Adrenal gland (tissue), 12 donors: ENCODE measurements around the gene TOMT. TPM values are rescaled to one million over a fixed set of nuclear protein-coding genes. Genes with fewer than 3 reads are reported as not detected.

Experiments used
- DNase-seq, 7 donors: peaks; one replicate each; pipeline ENCODE4 v3.0.0-alpha.2; 2019 to 2020
- H3K27ac ChIP-seq, 5 donors: fragments of 200-600 bp; sonication (generic) in 4 of 5; 1 replicate in 3 of 5; 2 replicates in 2 of 5; pipeline versions ENCODE4 v1.5.1 to v1.8.0; 2016 to 2020; ENCODE audit warnings: mild to moderate bottlenecking in 1 of 5
- H3K27me3 ChIP-seq: fragments of 200-600 bp; 2 replicates; pipeline ENCODE4 v1.8.0; 2021
- H3K36me3 ChIP-seq, 2 donors: fragments of 200-600 bp; replicated peaks in 1 of 2; 1 replicate in 1 of 2; 2 replicates in 1 of 2; pipeline versions ENCODE4 v1.5.1 to v1.8.0; 2018 to 2022
- H3K4me1 ChIP-seq, 2 donors: fragments of 200-600 bp; replicated peaks in 1 of 2; 1 replicate in 1 of 2; 2 replicates in 1 of 2; pipeline versions ENCODE4 v1.5.1 to v1.8.0; 2018 to 2021
- H3K4me3 ChIP-seq, 4 donors: fragments of 200-600 bp; sonication (generic) in 3 of 4; one replicate each; pipeline ENCODE4 v1.5.1; 2016 to 2018
- H3K9me3 ChIP-seq, 3 donors: fragments of 200-600 bp; sonication (generic) in 1 of 3; replicated peaks in 1 of 3; 1 replicate in 2 of 3; 2 replicates in 1 of 3; pipeline versions ENCODE4 v1.5.1 to v1.8.0; 2016 to 2021
- CTCF ChIP-seq, 6 experiments: fragments of 450-650 bp in 4 of 6; fragments of 200-600 bp in 2 of 6; sonication (generic) in 1 of 6; IDR thresholded peaks; 1 replicate in 5 of 6; 2 replicates in 1 of 6; pipeline versions ENCODE4 v1.5.1 to v1.8.0; 2016 to 2021; ENCODE audit warnings: antibody characterized with exemption in 6 of 6, mild to moderate bottlenecking in 2 of 6, moderate library complexity in 1 of 6
- POLR2A ChIP-seq, 2 donors: fragments of 450-650 bp; IDR thresholded peaks; one replicate each; pipeline ENCODE4 v1.6.1; 2017; ENCODE audit warnings: antibody characterized with exemption in 2 of 2, mild to moderate bottlenecking in 2 of 2, moderate library complexity in 1 of 2
- WGBS, 4 donors: extraction: QIAGEN DNeasy Blood & Tissue Kit in 2 of 4; methylation state at CpG; one replicate each; pipeline versions ENCODE4 v1.1.5 to v1.1.7; 2013 to 2017; 5-methylcytosine and 5-hydroxymethylcytosine counted together
- intact Hi-C, 2 donors: fragments of 100-400 bp; cut with DNase I; formaldehyde crosslinking; loops; one replicate each; pipeline versions ENCODE4 v1.14.1 to v1.15.0; 2022 to 2023
- polyA plus RNA-seq, 3 donors: library from polyadenylated mRNA; stranded (reverse); fragments of 200-250 nt in 2 of 3; fragments of 350-450 nt in 1 of 3; fragmentation: Illumina TruSeq in 1 of 3; extraction: RNeasy Lipid Tissue Mini Kit (QIAGEN cat#74804) in 1 of 3; gene quantifications; one replicate each; pipeline ENCODE4 v1.2.3, GENCODE V29; 2013 to 2014
- total RNA-seq, 9 donors: library from RNA; depleted of rRNA in 4 of 9; stranded (reverse); fragments of >200 nt in 4 of 9; fragments of 120-200 nt in 1 of 9; fragmentation: NEBNext Ultra II Directional in 1 of 9; extraction: Animal tissue kit (Norgen Biotek cat#: 25700) in 1 of 9; gene quantifications; one replicate each; pipeline versions ENCODE4 v1.1.0 to v1.2.4, GENCODE V29; 2013 to 2023
- donor health status: healthy with polysubstance abuse.
- donor health status: Bipolar disorder and iron deficiency.
- donor health status: DM: yes; HTN: yes; CAD: no.
- donor health status: DM: no; HTN: no; CAD: no.
- donor health status: DM: no; HTN: no; CAD: no.
- donor health status: DM: yes; HTN: yes; CAD: no.

Gene TOMT
- total and polyA plus RNA-seq, 12 donors, result not detected

- intact Hi-C loops, result no loop called here
- no peak for DNase-seq
- H3K4me1 ChIP-seq, result peaks cover 11 to 27% of the 10 kb centered on the region in 2 donors
- H3K27me3 ChIP-seq, result no peaks in the 10 kb centered on the region
- H3K4me3 ChIP-seq, result no peak overlapping the region
- WGBS, 4 donors, result 81 to 86% (median 84%) methylated on average over 6 of the region's 6 CpGs
- H3K9me3 ChIP-seq, result no peaks in the 10 kb centered on the region
- peak overlapping the region in 2 of 5 donors; percentile 11 to 93 for H3K27ac ChIP-seq
- no peaks in the 10 kb centered on the region for H3K36me3 ChIP-seq
- TF ChIP-seq POLR2A (IDR thresholded peaks at IDR 0.05) (no peak), CTCF (IDR thresholded peaks at IDR 0.05) (no peak)
These were observed 27.2 kb upstream of the TOMT start for GRCh38 chr11:72078477-72078876.

- peaks cover 11 to 35% of the 10 kb centered on the region in 2 donors for H3K4me1 ChIP-seq
- peak overlapping the region in 3 of 4 donors; percentile 70 to 81 (median 77) for H3K4me3 ChIP-seq
- H3K27me3 ChIP-seq, result no peaks in the 10 kb centered on the region
- no peaks in the 10 kb centered on the region for H3K36me3 ChIP-seq
- no peaks in the 10 kb centered on the region for H3K9me3 ChIP-seq
- TF ChIP-seq POLR2A (IDR thresholded peaks at IDR 0.05), result no peak
- intact Hi-C loops, result no loop called here
- 0 to 7% (median 4%) methylated on average over 15 to 16 of the region's 16 CpGs for WGBS, 4 donors
- peak overlapping the region; percentile 78 to 93 (median 87) for H3K27ac ChIP-seq
- DNase-seq, result no peak
These were observed 25.9 kb upstream of the TOMT start for GRCh38 chr11:72079819-72080325.

- WGBS, 4 donors, result 0 to 1% (median 1%) methylated on average over 29 to 60 of the region's 60 CpGs
- Histone ChIP-seq H3K36me3 (no peaks in the 10 kb centered on the region), H3K9me3 (no peaks in the 10 kb centered on the region), H3K27ac (peak within 1 kb of the TSS; percentile 78 to 93 (median 87)), H3K27me3 (no peaks in the 10 kb centered on the region), H3K4me1 (peaks cover 11 to 35% of the 10 kb centered on the region in 2 donors), H3K4me3 (peak within 1 kb of the TSS in 3 of 4 donors; percentile 70 to 81 (median 77))
- intact Hi-C loops, result no loop called here
- no peak for TF ChIP-seq CTCF (IDR thresholded peaks at IDR 0.05)
- TF ChIP-seq POLR2A (IDR thresholded peaks at IDR 0.05), result peak in 1 of 2 donors; percentile 88
- peak; percentile 99 to 100 (median 100) for DNase-seq
These were observed 25.2 kb upstream of the TOMT start, which contains the start of the genes LRRC51 and NUMA1 for GRCh38 chr11:72080326-72081183. Gene LRRC51, plus strand, starts transcription at chr11:72080850. Its CDS starts 8,234 bp downstream, at chr11:72089084. Gene NUMA1, minus strand, starts transcription at chr11:72080542. Its CDS starts 44,599 bp downstream, at chr11:72035943.

GRCh38 chr11:72081184-72081644, 24.5 kb upstream of the TOMT start:
- Histone ChIP-seq H3K4me3 (peak overlapping the region in 2 of 4 donors; percentile 28 to 70), H3K27me3 (no peaks in the 10 kb centered on the region), H3K9me3 (no peaks in the 10 kb centered on the region), H3K36me3 (no peaks in the 10 kb centered on the region), H3K4me1 (peaks cover 11 to 38% of the 10 kb centered on the region in 2 donors), H3K27ac (peak overlapping the region in 4 of 5 donors; percentile 70 to 93 (median 88))
- no peak for DNase-seq
- TF ChIP-seq POLR2A (IDR thresholded peaks at IDR 0.05) (no peak), CTCF (IDR thresholded peaks at IDR 0.05) (no peak)
- WGBS, 4 donors, result 62 to 78% (median 71%) methylated on average over 20 to 21 of the region's 21 CpGs
- intact Hi-C loops, result no loop called here
